Spleen (tissue), 11 donors: Measurements from ENCODE around the gene TMEM170A. TPM values are rescaled to one million over a fixed set of nuclear protein-coding genes. Genes with fewer than 3 reads are reported as not detected.
"Not testable (repeated sequence)": the region's sequence is repeated elsewhere in the genome, so short reads cannot be mapped to it uniquely, and the experiment has no call there.

Experiments
- DNase-seq: peaks from one replicate; pipeline ENCODE4 v3.0.0-alpha.2; 2020
- H3K27ac ChIP-seq, 8 donors: fragments of 200-600 bp; sonication (generic) in 7 of 8; 1 replicate in 4 of 8; 2 replicates in 4 of 8; pipeline versions ENCODE4 v1.5.0 to v1.8.0; 2016 to 2021; ENCODE audit warnings: inconsistent platforms in 4 of 8, mild to moderate bottlenecking in 4 of 8, moderate library complexity in 1 of 8
- H3K27me3 ChIP-seq, 7 donors: fragments of 200-600 bp; sonication (generic) in 6 of 7; replicated peaks in 1 of 7; 1 replicate in 4 of 7; 2 replicates in 3 of 7; pipeline versions ENCODE4 v1.5.0 to v1.8.0; 2016 to 2021; ENCODE audit warnings: inconsistent platforms in 3 of 7, mild to moderate bottlenecking in 1 of 7
- H3K36me3 ChIP-seq, 6 donors: fragments of 200-600 bp; sonication (generic) in 5 of 6; 1 replicate in 4 of 6; 2 replicates in 2 of 6; pipeline versions ENCODE4 v1.5.0 to v1.8.0; 2016 to 2021; ENCODE audit warnings: inconsistent platforms in 2 of 6
- H3K4me1 ChIP-seq, 6 donors: fragments of 200-600 bp; sonication (generic) in 5 of 6; 1 replicate in 3 of 6; 2 replicates in 3 of 6; pipeline versions ENCODE4 v1.5.0 to v1.8.0; 2016 to 2021; ENCODE audit warnings: inconsistent platforms in 3 of 6
- H3K4me3 ChIP-seq, 8 donors: fragments of 200-600 bp; sonication (generic) in 7 of 8; 1 replicate in 4 of 8; 2 replicates in 4 of 8; pipeline versions ENCODE4 v1.5.0 to v1.8.0; 2016 to 2021; ENCODE audit warnings: inconsistent platforms in 4 of 8, mild to moderate bottlenecking in 4 of 8, moderate library complexity in 2 of 8
- H3K9me3 ChIP-seq, 8 donors: fragments of 200-600 bp; sonication (generic) in 7 of 8; 1 replicate in 4 of 8; 2 replicates in 4 of 8; pipeline versions ENCODE4 v1.5.0 to v1.8.0; 2016 to 2021; ENCODE audit warnings: inconsistent platforms in 4 of 8
- POLR2A ChIP-seq, 3 donors: fragments of 450-650 bp; IDR thresholded peaks; one replicate each; pipeline ENCODE4 v1.5.1; 2017; ENCODE audit warnings: antibody characterized with exemption in 3 of 3, mild to moderate bottlenecking in 1 of 3
- POLR2AphosphoS5 ChIP-seq, 3 donors: sonication (generic); formaldehyde crosslinking; IDR thresholded peaks; one replicate each; pipeline ENCODE4 v1.5.1; 2017; ENCODE audit warnings: antibody characterized with exemption in 3 of 3
- WGBS, 5 donors: extraction: QIAGEN DNeasy Blood & Tissue Kit in 3 of 5; methylation state at CpG; one replicate each; pipeline versions ENCODE4 v1.1.5 to v1.1.7; 2013 to 2018; 5-methylcytosine and 5-hydroxymethylcytosine counted together
- intact Hi-C: fragments of 100-400 bp; cut with DNase I; formaldehyde crosslinking; loops from one replicate; pipeline ENCODE4 v1.15.0; 2023; ENCODE audit warnings: low total_unique reads
- polyA plus RNA-seq, 3 donors: library from polyadenylated mRNA; stranded (reverse); fragments of 200-250 nt; gene quantifications; one replicate each; pipeline ENCODE4 v1.2.1, GENCODE V29; 2013
- total RNA-seq, 7 donors: library from RNA; depleted of rRNA in 3 of 7; stranded (reverse); fragments of >200 nt in 3 of 7; fragmentation: NEBNext Ultra II Directional in 4 of 7; extraction: Animal tissue kit (Norgen Biotek cat#: 25700) in 4 of 7; gene quantifications; one replicate each; pipeline versions ENCODE4 v1.1.0 to v1.2.1, GENCODE V29; 2016 to 2021
- TF ChIP-seq, protein P1 (sequence below), 11 experiments: fragments of 200-600 bp in 7 of 11; fragments of 450-650 bp in 4 of 11; sonication (generic) in 4 of 11; IDR thresholded peaks in 8 of 11; conservative IDR thresholded peaks in 3 of 11; 1 replicate in 7 of 11; 2 replicates in 4 of 11; pipeline versions ENCODE4 v1.4.0 to v1.8.0; 2016 to 2021; ENCODE audit warnings: antibody characterized with exemption in 11 of 11, inconsistent platforms in 4 of 11, mild to moderate bottlenecking in 1 of 11
- donor health status: healthy with polysubstance abuse.
- donor health status: DM: no; HTN: no; CAD: no; lungs with moderate emphysema.
- donor health status: DM: no; HTN: no; CAD: no.
- donor health status: Bipolar disorder and iron deficiency.
- donor health status: healthy.
- donor health status: DM: no; HTN: no; CAD: no.
- donor health status: DM: yes; HTN: yes; CAD: no.

Gene TMEM170A
- total and polyA plus RNA-seq, 10 donors, result 6.1 to 54.0 (median 31.4) TPM

DNA sequence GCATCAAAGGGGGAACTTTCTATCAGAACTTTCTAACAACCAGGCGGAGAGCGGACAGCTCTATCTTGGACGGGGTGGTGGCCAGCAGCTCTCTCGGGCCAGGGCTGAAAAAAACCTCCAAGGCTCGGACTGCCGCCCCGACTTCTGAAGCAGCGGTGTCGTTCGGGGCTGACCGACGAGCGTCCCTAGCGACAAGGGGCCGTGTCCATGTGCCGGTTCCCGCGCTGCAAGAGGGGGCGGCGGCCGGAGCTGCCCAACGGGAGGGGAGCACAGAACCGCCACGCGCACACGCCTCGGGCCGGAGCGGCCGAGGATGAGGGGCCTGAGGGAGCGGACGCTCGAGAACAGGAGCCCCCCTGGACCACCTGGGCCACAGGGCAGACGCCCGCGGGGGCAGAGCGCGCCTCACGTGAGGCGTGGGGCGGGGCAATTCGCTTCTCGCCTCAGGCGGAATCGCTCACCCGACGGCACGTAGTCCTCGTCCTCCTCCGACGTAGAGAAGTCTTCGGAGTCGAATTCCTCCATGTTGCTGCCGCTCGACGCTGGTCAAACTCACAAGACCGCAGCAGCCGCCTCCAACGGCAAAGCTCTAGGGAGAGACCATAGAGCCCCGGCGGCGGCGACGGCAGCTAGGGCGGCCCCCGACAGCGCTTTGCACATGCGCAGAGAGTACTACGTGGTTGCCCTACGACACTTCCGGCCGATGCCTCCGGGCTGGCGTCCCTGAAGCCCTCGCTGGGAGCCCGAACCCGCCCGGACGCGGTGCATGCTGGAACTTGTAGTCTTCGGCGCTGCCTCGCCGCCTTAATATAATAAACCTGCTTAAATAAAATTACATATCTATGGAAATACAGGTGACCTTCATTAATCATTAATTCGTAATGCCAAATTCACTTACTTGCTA is 31.4 kb downstream of the TMEM170A start, which contains the start of gene CFDP1:
Gene CFDP1 (minus strand): TSS at position 676 of the 904 bp plus-strand sequence. CDS start 151 bp downstream, at position 525.
- Histone ChIP-seq H3K9me3 (no peaks in the 10 kb centered on the region), H3K36me3 (no peaks in the 10 kb centered on the region), H3K27me3 (no peaks in the 10 kb centered on the region), H3K4me1 (peaks cover 0 to 52% (median 31%) of the 10 kb centered on the region in 6 donors), H3K4me3 (peak within 1 kb of the TSS; percentile 78 to 99 (median 95)), H3K27ac (peak within 1 kb of the TSS; percentile 86 to 98 (median 96))
- TF ChIP-seq, protein P1, sequence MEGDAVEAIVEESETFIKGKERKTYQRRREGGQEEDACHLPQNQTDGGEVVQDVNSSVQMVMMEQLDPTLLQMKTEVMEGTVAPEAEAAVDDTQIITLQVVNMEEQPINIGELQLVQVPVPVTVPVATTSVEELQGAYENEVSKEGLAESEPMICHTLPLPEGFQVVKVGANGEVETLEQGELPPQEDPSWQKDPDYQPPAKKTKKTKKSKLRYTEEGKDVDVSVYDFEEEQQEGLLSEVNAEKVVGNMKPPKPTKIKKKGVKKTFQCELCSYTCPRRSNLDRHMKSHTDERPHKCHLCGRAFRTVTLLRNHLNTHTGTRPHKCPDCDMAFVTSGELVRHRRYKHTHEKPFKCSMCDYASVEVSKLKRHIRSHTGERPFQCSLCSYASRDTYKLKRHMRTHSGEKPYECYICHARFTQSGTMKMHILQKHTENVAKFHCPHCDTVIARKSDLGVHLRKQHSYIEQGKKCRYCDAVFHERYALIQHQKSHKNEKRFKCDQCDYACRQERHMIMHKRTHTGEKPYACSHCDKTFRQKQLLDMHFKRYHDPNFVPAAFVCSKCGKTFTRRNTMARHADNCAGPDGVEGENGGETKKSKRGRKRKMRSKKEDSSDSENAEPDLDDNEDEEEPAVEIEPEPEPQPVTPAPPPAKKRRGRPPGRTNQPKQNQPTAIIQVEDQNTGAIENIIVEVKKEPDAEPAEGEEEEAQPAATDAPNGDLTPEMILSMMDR (IDR thresholded peaks at IDR 0.05 in 8 of 11, conservative IDR thresholded peaks at IDR 0.05 in 3 of 11), result peak in 4 of 11 experiments; percentile 3 to 43 (median 22)
- peak; percentile 92 to 96 (median 94) for TF ChIP-seq POLR2AphosphoS5 (IDR thresholded peaks at IDR 0.05)
- peak in 1 of 3 donors; percentile 46 for TF ChIP-seq POLR2A (IDR thresholded peaks at IDR 0.05)
- intact Hi-C loops, result no loop called here
- DNase-seq, result peak; percentile 99
- WGBS, 5 donors, result 1 to 2% (median 2%) methylated on average over 34 to 85 of the region's 85 CpGs

DNA sequence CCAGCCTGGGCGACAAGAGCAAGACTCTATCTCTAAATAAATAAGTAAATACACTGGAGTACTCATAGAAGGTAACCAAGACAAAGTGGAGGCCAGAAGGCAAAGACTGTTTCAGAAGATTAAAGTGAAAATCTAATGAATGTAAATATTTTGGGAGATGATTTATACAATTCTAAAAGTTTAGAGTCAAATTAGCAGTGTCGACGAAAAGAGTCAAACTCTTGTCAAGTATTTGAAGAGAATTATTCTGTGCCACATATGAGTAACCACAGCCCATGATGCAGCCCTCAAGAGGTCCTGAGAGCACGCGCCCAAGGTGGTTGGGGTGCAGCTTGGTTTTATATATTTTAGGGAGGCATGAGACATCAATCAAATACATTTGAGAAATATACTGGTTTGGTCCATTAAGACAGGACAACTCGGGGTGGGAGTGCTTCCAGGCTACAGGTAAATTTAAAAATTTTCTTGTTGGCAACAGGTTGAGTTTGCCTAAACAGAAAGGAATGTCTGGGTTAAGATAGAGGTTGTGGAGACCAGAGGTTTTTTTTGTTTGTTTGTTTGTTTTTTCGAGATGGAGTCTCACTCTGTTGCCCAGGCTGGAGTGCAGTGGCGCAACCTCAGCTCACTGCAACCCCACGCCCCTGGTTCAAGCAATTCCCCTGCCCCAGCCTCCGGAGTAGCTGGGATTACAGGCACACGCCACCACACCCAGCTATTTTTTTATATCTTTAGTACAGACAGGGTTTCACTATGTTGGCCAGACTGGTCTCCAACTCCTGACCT is 34.7 kb downstream of the TMEM170A start:
- TF ChIP-seq, protein P1 (IDR thresholded peaks at IDR 0.05 in 8 of 11, conservative IDR thresholded peaks at IDR 0.05 in 3 of 11), result no peak
- TF ChIP-seq POLR2A (IDR thresholded peaks at IDR 0.05) (no peak), POLR2AphosphoS5 (IDR thresholded peaks at IDR 0.05) (no peak)
- intact Hi-C loops, result no loop called here
- no peaks in the 10 kb centered on the region for H3K9me3 ChIP-seq
- DNase-seq, result no peak
- WGBS, 5 donors, result 85 to 94% (median 91%) methylated on average over 11 of the region's 11 CpGs
- H3K27ac ChIP-seq, result no peak overlapping the region
- H3K27me3 ChIP-seq, result no peaks in the 10 kb centered on the region
- peaks cover 0 to 57% (median 32%) of the 10 kb centered on the region in 6 donors for H3K4me1 ChIP-seq
- H3K4me3 ChIP-seq, result no peak overlapping the region
- H3K36me3 ChIP-seq, result no peaks in the 10 kb centered on the region

DNA sequence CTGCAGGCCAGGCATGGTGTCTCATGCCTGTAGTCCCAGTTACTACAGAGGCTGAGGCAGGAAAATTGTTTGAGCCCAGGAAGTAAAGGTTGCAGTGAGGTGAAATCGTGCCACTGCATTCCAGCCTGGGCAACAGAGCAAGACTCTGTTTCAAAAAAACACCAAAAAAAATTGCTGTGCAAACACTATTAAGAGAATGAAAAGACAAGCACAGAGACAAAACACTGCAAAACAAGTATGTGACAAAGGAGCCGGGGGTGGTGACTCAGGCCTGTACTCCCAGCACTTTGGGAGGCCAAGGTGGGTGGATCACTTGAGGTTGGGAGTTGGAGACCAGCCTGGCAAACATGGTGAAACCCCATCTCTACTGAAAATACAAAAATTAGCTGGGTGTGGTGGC is 38.0 kb downstream of the TMEM170A start:
- DNase-seq, intact Hi-C loops, H3K4me3 ChIP-seq, H3K36me3 ChIP-seq, H3K27me3 ChIP-seq, H3K9me3 ChIP-seq: not testable (repeated sequence)
- WGBS, 5 donors, result 72 to 92% (median 85%) methylated on average over 2 of the region's 2 CpGs
- H3K4me1 ChIP-seq, result peaks cover 0 to 41% (median 14%) of the 10 kb centered on the region in 6 donors
- H3K27ac ChIP-seq, result peak overlapping the region in 1 of 8 donors; percentile 39

DNA sequence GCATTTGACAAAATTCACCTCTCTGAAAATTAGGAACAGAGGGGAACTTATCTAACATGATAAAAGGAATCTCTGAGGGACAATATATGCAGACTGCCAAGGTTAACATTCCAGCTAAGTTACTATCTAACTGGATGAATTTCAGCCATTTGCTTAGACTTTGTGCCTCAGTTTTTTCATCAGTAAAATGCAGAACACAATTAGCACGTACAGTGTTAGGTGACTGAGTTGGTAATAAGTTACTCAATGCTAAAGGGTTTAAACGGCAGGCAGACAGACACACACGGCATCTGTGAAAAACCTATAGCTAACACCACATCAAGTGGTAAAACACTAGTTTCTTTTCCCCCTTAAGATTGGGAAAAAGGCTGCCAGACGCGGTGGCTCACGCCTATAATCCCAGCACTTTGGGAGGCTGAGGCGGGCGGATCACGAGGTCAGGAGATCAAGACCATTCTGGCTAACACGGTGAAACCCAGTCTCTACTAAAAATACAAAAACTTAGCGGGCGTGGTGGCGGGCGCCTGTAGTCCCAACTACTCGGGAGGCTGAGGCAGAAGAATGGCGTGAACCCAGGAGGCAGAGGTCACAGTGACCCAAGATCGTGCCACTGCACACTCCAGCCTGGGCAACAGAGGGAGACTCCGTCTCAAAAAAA is 40.3 kb downstream of the TMEM170A start:
- H3K36me3 ChIP-seq, DNase-seq, H3K27ac ChIP-seq, H3K27me3 ChIP-seq, intact Hi-C loops, H3K4me3 ChIP-seq, H3K9me3 ChIP-seq: not testable (repeated sequence)
- H3K4me1 ChIP-seq, result peaks cover 6 to 40% (median 20%) of the 10 kb centered on the region in 6 donors
- 79 to 95% (median 89%) methylated on average over 18 of the region's 18 CpGs for WGBS, 5 donors
